Activated CD4-positive, alpha-beta T cell treated with anti-CD3 and anti-CD28 coated beads, Interleukin-2, amount 10 ng/mL, durations not matched to agents 24 days and 14 days (primary cell): ENCODE measurements around the gene REN. TPM values are rescaled to one million over a fixed set of nuclear protein-coding genes. Genes with fewer than 3 reads are reported as not detected.

Source experiments
- DNase-seq: peaks from one replicate; pipeline ENCODE4 v3.0.0; 2022
- H3K27ac Mint-ChIP-seq: one replicate; pipeline ENCODE4 v1.8.0; 2022; ENCODE audit warnings: mild to moderate bottlenecking, mixed read lengths
- H3K27me3 Mint-ChIP-seq: one replicate; pipeline ENCODE4 v1.8.0; 2022; ENCODE audit warnings: mixed read lengths
- H3K36me3 Mint-ChIP-seq: one replicate; pipeline ENCODE4 v1.8.0; 2022; ENCODE audit warnings: low read depth, mild to moderate bottlenecking, mixed read lengths
- H3K4me1 Mint-ChIP-seq: one replicate; pipeline ENCODE4 v1.8.0; 2021; ENCODE audit warnings: mixed read lengths
- H3K4me3 Mint-ChIP-seq: one replicate; pipeline ENCODE4 v1.8.0; 2022; ENCODE audit warnings: mild to moderate bottlenecking, moderate library complexity, mixed read lengths
- H3K9me3 Mint-ChIP-seq: one replicate; pipeline ENCODE4 v1.8.0; 2021; ENCODE audit warnings: mixed read lengths
- intact Hi-C: fragments of 100-400 bp; cut with micrococcal nuclease; formaldehyde crosslinking; loops from one replicate; pipeline ENCODE4 v1.15.1; 2023
- total RNA-seq: library from RNA; stranded (reverse); gene quantifications from 2 replicates; pipeline ENCODE4 v1.2.3, GENCODE V29; 2022

The REN gene
- total RNA-seq, 1 donor from 2014 or later: not detected

DNA sequence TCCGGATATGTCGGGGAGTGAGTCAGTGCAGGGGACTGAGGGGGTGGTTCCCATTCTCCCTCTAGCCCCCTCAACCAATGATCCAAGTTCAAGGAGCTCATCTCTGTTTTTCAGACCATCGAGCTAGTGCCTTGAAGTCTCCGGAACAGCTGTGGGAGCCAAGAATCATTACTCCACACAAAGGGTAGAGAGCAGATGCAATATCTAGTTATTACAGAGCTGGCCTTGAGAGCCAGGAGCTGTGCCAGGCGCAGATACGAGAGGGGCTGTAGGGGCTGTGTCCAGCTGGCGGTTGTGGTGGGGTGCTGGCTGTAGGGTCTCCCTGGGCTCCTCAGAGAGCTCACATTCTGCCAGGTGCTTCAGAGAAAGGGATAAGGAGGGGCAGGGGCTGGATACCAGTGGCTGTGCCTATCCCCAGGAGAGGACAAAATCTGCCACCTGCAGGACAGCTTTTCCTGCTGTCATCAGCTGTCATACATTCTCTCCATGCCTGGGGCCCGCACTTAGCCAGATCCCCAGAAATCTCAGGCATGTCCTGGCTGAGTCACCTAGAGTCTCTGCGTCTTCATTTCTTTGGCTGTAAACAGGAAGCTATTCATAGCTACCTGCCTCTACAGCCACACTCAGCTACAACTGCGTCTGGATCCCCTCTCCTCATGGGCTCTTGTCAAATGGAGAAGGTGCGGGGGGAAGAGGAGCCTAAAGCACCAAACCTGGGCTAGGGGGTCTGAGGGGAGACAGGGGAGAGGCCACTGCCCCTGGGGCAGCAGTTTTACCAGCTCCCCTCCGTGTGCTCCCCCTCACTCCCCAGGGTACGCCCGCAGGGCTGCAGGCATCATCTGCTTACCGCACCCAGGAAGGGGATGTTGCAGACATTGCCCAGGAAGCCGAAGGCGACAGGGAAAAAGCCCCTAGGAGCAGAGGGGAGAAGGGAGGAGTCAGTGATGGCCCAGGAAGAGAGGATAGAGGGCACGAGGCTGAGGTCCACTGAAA, 32.5 kb upstream of the REN start:
- H3K9me3 Mint-ChIP-seq: no peaks in the 10 kb centered on the region
- intact Hi-C loops: no loop called here
- no peak overlapping the region for H3K4me3 Mint-ChIP-seq
- no peak overlapping the region for H3K27ac Mint-ChIP-seq
- no peaks in the 10 kb centered on the region for H3K4me1 Mint-ChIP-seq
- H3K36me3 Mint-ChIP-seq: no peaks in the 10 kb centered on the region
- DNase-seq: no peak
- H3K27me3 Mint-ChIP-seq: peaks cover 3% of the 10 kb centered on the region

DNA sequence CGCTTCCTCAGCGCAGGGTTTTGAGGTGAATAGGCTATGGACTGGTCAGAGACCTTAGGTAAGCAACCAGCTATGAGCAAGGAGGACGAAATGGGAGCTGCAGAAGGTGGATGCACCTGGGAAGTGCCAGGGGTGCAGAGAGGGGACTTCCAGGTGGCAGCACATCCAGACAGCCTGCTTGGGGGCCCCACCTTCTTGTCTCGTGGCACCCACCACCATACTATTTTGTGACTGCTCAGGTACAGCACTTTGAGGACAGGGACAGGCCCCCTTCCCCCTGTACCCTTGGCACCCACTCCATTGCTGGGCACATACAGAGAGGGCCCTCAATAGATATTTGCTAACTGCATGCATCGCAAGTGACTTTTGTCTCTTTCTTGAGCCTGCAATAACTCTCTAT, 30.9 kb upstream of the REN start:
- Mint-ChIP-seq H3K27ac (no peak overlapping the region), H3K27me3 (peaks cover 9% of the 10 kb centered on the region), H3K36me3 (no peaks in the 10 kb centered on the region), H3K4me3 (no peak overlapping the region), H3K9me3 (no peaks in the 10 kb centered on the region), H3K4me1 (no peaks in the 10 kb centered on the region)
- no peak for DNase-seq
- intact Hi-C loops: no loop called here

- Mint-ChIP-seq H3K27me3 (peaks cover 13% of the 10 kb centered on the region), H3K4me3 (no peak within 1 kb of the TSS), H3K36me3 (no peaks in the 10 kb centered on the region), H3K27ac (no peak within 1 kb of the TSS), H3K9me3 (no peaks in the 10 kb centered on the region), H3K4me1 (no peaks in the 10 kb centered on the region)
- intact Hi-C loops: no loop called here
- DNase-seq: no peak
Observed at GRCh38 chr1:204196068-204196795, 30.1 kb upstream of the REN start, which contains the start of gene KISS1. TSS of gene KISS1 (minus strand) at chr1:204196491. CDS start at chr1:204192876, 3,615 bp downstream.

- Mint-ChIP-seq H3K27me3 (peaks cover 21% of the 10 kb centered on the region), H3K9me3 (no peaks in the 10 kb centered on the region), H3K4me1 (peaks cover 2% of the 10 kb centered on the region), H3K36me3 (no peaks in the 10 kb centered on the region), H3K27ac (no peak overlapping the region), H3K4me3 (no peak overlapping the region)
- intact Hi-C loops: no loop called here
- no peak for DNase-seq
Observed at GRCh38 chr1:204194771-204195170, 28.6 kb upstream of the REN start.

DNA sequence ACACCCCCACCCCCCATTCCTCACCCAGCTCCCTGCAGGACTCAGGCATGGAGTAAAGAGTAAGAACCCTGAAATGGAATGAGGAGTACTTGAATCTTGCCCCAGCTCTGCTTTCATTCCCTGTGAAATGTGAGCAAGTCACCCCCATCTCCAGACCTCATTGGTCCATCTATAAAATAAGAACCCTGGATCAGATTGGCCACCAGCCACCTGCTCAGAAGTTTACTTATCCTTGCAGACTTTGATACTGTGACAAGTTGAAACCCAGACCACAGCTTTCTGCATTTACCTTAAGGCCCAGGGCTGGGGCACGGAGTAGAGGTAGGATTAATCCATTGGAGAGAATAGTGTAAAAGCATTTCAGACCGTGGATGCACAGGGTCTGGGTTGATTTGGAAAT, 27.9 kb upstream of the REN start:
- H3K27ac Mint-ChIP-seq: no peak overlapping the region
- intact Hi-C loops: no loop called here
- H3K27me3 Mint-ChIP-seq: peaks cover 28% of the 10 kb centered on the region
- H3K36me3 Mint-ChIP-seq: no peaks in the 10 kb centered on the region
- no peaks in the 10 kb centered on the region for H3K9me3 Mint-ChIP-seq
- DNase-seq: no peak
- H3K4me3 Mint-ChIP-seq: no peak overlapping the region
- H3K4me1 Mint-ChIP-seq: peaks cover 7% of the 10 kb centered on the region

DNA sequence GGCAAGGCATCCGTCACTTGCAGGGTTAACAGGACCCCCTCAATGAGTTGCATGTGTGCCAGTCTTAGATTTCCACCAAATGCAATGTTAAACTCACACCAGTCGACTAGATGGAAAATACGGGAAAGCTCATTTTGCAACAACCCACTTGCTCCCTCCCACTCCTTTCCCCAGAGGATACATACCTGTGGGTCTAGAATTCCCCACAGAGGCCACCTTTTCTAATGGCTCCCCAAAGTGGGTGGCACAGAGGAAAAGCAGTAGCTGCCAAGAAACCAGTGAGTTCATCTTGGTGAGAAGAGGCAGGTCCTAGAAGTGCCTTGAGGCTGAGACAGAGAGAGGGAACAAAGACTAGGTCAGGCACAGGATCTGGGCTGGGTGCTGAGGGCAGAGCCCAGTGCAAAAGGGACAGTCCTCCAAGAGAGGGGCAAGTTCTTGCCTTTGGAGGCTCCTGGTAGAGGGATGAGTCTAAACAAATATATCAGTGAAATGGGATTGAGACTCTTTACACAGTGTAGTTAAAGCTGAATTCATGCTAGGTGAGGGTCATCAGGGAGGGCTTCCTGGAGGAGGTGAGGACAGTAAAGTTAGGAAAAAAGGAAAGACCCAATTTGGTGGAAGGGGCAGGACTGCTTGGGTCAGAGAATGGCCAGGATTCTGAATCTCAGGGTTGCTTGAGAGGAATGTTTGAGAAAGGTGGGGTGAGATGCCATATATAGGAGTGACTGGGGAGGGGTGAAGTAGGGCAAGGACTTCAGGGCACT, 26.6 kb upstream of the REN start:
- H3K27me3 Mint-ChIP-seq: peaks cover 36% of the 10 kb centered on the region
- intact Hi-C loops: no loop called here
- no peak for DNase-seq
- H3K27ac Mint-ChIP-seq: no peak overlapping the region
- H3K36me3 Mint-ChIP-seq: no peaks in the 10 kb centered on the region
- H3K4me3 Mint-ChIP-seq: no peak overlapping the region
- no peaks in the 10 kb centered on the region for H3K9me3 Mint-ChIP-seq
- H3K4me1 Mint-ChIP-seq: peaks cover 11% of the 10 kb centered on the region

- Mint-ChIP-seq H3K4me1 (peaks cover 11% of the 10 kb centered on the region), H3K27ac (no peak overlapping the region), H3K4me3 (no peak overlapping the region), H3K36me3 (no peaks in the 10 kb centered on the region), H3K27me3 (peaks cover 41% of the 10 kb centered on the region), H3K9me3 (no peaks in the 10 kb centered on the region)
- DNase-seq: no peak
- intact Hi-C loops: no loop called here
Observed at GRCh38 chr1:204192046-204192445, 25.9 kb upstream of the REN start.

DNA sequence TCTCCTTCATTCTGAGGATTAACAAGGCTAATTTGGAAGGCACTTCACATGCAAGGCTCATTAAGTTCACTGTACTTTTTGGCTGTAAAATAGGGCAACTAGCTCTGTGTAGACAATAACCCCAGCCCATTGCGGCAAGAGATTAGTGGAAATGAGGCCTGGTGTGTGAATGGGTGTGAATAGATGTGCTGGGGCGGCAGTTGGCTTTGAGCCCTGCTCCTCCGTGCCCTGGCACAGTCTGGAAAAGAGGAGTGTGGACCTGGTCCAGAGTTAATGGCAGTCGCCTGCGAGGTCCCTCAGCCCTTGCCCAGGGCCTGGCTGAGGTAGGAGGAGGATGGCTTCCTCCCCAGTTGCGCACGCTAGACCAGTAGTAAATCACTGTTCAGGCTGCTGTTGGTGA, 25.3 kb upstream of the REN start:
- intact Hi-C loops: no loop called here

DNA sequence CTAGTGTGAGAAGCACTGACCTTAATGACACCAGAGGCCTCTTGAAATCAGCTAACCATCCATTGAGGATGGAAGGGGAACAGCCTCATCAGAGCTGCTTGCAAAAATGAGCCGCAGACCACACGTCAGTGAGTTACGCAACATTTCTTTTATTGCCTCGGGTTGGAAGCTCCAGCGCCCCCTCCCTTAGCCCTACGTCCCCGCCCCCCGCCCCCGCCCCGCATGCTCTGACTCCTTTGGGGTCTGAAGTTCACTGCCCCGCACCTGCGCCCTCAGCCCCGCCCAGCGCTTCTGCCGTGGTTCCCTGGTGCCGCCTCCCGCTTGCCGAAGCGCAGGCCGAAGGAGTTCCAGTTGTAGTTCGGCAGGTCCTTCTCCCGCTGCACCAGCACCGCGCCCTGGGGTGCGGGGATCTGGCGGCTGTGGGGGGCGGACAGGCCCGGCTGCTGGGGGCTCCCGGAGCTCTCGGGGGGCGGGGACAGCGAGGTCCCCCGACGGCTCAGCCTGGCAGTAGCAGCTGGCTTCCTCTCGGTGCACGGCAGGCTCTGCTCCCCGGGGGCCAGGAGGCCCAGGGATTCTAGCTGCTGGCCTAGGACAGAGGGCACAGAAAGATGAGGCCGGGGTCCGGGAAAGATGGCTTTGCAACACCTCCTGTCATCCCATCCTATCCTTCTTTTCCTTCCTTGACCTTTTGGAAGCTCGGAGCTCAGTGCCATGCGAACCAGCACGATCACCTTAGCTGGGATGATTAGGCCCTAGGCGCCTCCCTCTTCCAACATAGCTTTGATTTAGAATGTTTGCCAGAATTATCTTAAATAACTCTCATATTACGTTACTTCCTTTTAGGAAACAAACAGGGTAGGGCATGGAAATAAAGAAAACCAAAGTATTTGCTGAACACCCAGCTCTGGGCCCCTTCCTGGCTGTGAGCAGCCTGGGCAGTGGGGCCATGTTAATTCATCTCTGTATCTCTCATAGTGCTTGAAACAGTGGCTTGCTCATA, 24.4 kb upstream of the REN start:
- intact Hi-C loops: no loop called here
- no peak overlapping the region for H3K27ac Mint-ChIP-seq
- peaks cover 43% of the 10 kb centered on the region for H3K27me3 Mint-ChIP-seq
- peak overlapping the region; percentile 44 for H3K4me3 Mint-ChIP-seq
- H3K4me1 Mint-ChIP-seq: peaks cover 11% of the 10 kb centered on the region
- H3K9me3 Mint-ChIP-seq: no peaks in the 10 kb centered on the region
- H3K36me3 Mint-ChIP-seq: no peaks in the 10 kb centered on the region
- no peak for DNase-seq

More for the DNA sequence above, 25.3 kb upstream of the REN start:
- Mint-ChIP-seq H3K27me3 (peaks cover 43% of the 10 kb centered on the region), H3K27ac (no peak overlapping the region), H3K9me3 (no peaks in the 10 kb centered on the region), H3K36me3 (no peaks in the 10 kb centered on the region), H3K4me1 (peaks cover 11% of the 10 kb centered on the region), H3K4me3 (no peak overlapping the region)
- DNase-seq: no peak

DNA sequence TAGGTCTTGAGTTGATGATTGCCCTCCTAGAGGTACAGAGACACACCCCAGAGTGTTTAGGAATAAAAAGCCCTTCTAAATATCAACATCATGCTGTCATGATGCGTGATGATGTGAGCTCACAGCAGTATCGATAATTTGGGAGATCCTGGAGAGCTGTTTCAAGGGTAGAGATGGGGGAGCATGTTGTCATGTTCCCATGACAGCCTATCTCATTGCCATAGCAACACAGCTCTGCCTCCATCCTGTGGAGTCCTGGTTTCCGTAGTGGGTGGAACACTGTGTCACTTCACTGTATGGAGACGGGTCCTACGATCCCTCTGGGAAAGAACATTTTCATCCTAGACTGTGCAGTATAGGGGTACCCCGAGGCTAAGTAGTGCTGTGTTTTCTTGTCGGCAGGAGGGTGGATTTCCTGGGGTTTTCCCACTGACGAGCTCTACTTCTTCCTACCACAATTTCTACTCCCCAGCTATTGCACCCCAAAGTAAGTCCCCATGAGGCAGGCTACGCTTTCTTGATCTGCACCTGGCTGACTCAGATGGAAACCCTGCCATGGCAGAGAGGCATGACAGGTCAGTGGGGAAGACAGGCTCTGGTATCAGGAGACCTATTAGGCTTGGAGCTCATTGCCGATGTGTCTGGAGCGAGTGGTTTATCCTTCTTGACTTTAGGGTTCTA, 23.0 kb upstream of the REN start:
- Mint-ChIP-seq H3K9me3 (no peaks in the 10 kb centered on the region), H3K36me3 (no peaks in the 10 kb centered on the region), H3K4me3 (no peak overlapping the region), H3K27me3 (peaks cover 48% of the 10 kb centered on the region), H3K27ac (no peak overlapping the region), H3K4me1 (peaks cover 11% of the 10 kb centered on the region)
- peak; percentile 60 for DNase-seq
- intact Hi-C loops: no loop called here

DNA sequence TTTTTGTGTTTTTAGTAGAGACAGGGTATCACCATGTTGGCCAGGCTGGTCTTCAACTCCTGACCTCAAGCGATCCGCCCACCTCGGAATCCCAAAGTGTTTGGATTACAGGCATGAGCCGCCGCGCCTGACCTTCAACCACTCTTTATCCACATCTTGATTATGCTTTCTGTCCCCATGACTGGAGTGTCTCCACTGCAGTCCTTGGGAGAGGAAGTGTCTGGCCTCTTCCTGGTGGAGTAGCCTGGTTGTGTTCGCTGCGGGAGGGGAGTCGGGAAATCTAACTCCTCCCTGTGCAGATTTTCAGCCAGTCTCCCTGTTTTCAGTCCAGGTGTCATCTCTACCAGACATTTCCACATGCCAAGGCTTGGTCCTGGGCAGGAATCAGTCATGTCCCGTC, 20.5 kb upstream of the REN start:
- Mint-ChIP-seq H3K27ac (no peak overlapping the region), H3K9me3 (no peaks in the 10 kb centered on the region), H3K4me3 (no peak overlapping the region), H3K36me3 (no peaks in the 10 kb centered on the region), H3K27me3 (peaks cover 40% of the 10 kb centered on the region), H3K4me1 (peaks cover 11% of the 10 kb centered on the region)
- DNase-seq: no peak
- intact Hi-C loops: no loop called here

DNA sequence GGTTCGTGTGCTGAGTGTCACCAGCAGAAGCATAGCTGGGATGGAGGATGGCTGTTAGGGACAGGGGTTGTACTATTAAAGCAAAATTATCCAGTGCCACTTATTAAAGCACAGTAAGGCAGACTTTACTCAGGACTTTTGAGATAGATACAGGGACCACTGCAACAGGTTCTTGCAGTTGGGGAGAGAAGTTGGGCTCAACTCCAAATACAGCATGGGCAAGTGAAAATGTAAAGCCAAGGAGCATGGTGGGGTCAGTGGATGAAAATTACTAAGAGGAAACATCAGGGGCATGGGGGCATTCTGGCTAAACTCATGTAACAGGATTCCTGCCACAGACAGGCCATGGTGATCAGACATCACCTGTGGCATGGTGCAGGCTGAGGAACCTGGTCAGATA, 15.0 kb upstream of the REN start:
- no peak for DNase-seq
- Mint-ChIP-seq H3K4me1 (no peaks in the 10 kb centered on the region), H3K4me3 (no peak overlapping the region), H3K36me3 (no peaks in the 10 kb centered on the region), H3K9me3 (no peaks in the 10 kb centered on the region), H3K27me3 (peaks cover 6% of the 10 kb centered on the region), H3K27ac (no peak overlapping the region)
- intact Hi-C loops: no loop called here
